ENCODE results near the gene SLC6A2.

GRCh38 chr16:55658898-55659420, 3.2 kb downstream of the SLC6A2 start:
- TF ChIP-seq ZC3H10 (CRISPR knock-in tag; IDR thresholded peaks at IDR 0.05) (no peak), PATZ1 (CRISPR knock-in tag; IDR thresholded peaks at IDR 0.05; ENCODE audit: borderline replicate concordance) (no peak), ZFP3 (CRISPR knock-in tag; IDR thresholded peaks at IDR 0.05) (no peak)

All from SK-N-SH treated with all-trans-retinoic acid at 6 μM for 48 hours (cell line).